Muscle of leg (tissue), 11 donors: ENCODE results near the gene TAS1R2. TPM values are rescaled to one million over a fixed set of nuclear protein-coding genes. Genes with fewer than 3 reads are reported as not detected.

Experiments
- DNase-seq: peaks from one replicate; pipeline ENCODE4 v3.0.0; 2013
- H3K27ac ChIP-seq: one replicate; pipeline ENCODE4 v1.5.1; 2013; ENCODE audit warnings: mild to moderate bottlenecking, low read length, control low read depth
- H3K27me3 ChIP-seq: one replicate; pipeline ENCODE4 v1.6.1; 2013; ENCODE audit warnings: low read length; ENCODE audit not compliant: control insufficient read depth, insufficient read depth
- H3K36me3 ChIP-seq: one replicate; pipeline ENCODE4 v1.6.1; 2013; ENCODE audit warnings: low read length; ENCODE audit not compliant: control insufficient read depth, insufficient read depth
- H3K4me1 ChIP-seq: one replicate; pipeline ENCODE4 v1.6.1; 2013; ENCODE audit warnings: low read length; ENCODE audit not compliant: control insufficient read depth, insufficient read depth
- H3K4me3 ChIP-seq: one replicate; pipeline ENCODE4 v1.5.1; 2013; ENCODE audit warnings: low read length, control low read depth
- H3K9me3 ChIP-seq: replicated peaks from 2 replicates; pipeline ENCODE4 v1.6.1; 2013; ENCODE audit warnings: low read depth, low read length; ENCODE audit not compliant: control insufficient read depth
- WGBS: methylation state at CpG from one replicate; pipeline ENCODE4 v1.1.5; 2013; ENCODE audit warnings: missing lambda C conversion rate; ENCODE audit not compliant: insufficient coverage; 5-methylcytosine and 5-hydroxymethylcytosine counted together
- polyA plus RNA-seq, 8 donors: library from polyadenylated mRNA; unstranded; fragments of 120-200 nt; gene quantifications; one replicate each; pipeline versions ENCODE4 v1.2.1 to v1.2.3, GENCODE V29; 2013; ENCODE audit warnings: inconsistent platforms in 1 of 8, low replicate concordance in 1 of 8; ENCODE audit not compliant: insufficient read length in 8 of 8, insufficient read depth in 1 of 8
- total RNA-seq: library from RNA; stranded (reverse); fragments of 120-200 nt; gene quantifications from one replicate; pipeline ENCODE4 v1.2.4, GENCODE V29; 2013

Gene TAS1R2
- total and polyA plus RNA-seq, 9 donors = not detected

DNA sequence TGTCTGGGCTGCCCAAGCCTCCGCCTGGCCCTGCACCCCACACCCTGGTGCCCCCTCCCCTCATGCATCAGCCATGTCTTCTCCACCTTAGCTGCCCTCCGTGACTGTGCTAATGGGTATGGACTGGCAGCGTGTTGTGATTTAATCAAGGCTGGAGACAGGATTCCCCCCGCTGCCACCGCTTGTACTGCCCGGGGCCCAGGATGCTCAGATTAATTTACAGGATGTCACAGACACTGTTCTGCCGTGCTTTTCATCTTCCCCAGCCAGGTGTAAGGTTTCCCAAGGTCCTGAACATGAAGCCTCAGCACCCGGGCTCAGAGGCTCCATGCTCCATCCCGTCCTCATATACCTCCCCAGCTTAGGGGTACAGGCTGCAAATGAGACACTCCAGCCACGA lies 66.3 kb downstream of the TAS1R2 start:
- no peaks in the 10 kb centered on the region for H3K36me3 ChIP-seq
- WGBS = 76% methylated on average over 7 of the region's 10 CpGs
- no peak for DNase-seq
- H3K27ac ChIP-seq = no peak overlapping the region
- H3K27me3 ChIP-seq = no peaks in the 10 kb centered on the region
- peaks cover 34% of the 10 kb centered on the region for H3K4me1 ChIP-seq
- H3K4me3 ChIP-seq = no peak overlapping the region
- peaks cover 3% of the 10 kb centered on the region for H3K9me3 ChIP-seq

DNA sequence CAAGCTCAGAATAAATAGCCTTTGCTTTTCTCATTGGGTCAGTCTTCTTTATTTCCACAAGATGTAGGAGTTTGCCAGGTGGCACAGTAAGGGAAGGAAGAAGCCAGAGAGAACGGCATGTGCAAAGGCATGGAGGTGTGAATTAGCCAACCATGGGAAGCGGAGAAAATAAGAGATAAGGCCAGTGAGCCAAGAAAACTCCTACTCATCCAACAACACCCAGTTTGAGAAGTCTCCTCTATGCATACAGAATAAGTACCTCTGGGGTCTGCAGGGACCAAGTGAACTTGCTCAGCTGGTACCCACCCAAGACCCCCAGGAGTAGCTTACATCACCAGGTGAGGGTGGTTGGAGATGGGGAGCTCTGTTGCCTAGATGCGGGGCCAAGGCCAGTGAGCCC lies 66.7 kb downstream of the TAS1R2 start:
- Histone ChIP-seq H3K27ac (no peak overlapping the region), H3K27me3 (no peaks in the 10 kb centered on the region), H3K36me3 (no peaks in the 10 kb centered on the region), H3K9me3 (peaks cover 3% of the 10 kb centered on the region), H3K4me3 (no peak overlapping the region), H3K4me1 (peaks cover 32% of the 10 kb centered on the region)
- no CpG with 5 or more reads among the region's 3 CpGs for WGBS
- DNase-seq = no peak

Other genes with a start within 250 kb of the TAS1R2 start
- 34.0 TPM for gene PAX7, start 228.8 kb downstream of the TAS1R2 start, total RNA-seq
- 10 to 100 TPM; 42.4 to 60.2 (median 47.6) TPM for gene PAX7, start 228.8 kb downstream of the TAS1R2 start, polyA plus RNA-seq
- 5.7 TPM for gene ALDH4A1, start 42.9 kb upstream of the TAS1R2 start, total RNA-seq
- 10 to 100 TPM; 10.5 to 17.0 (median 13.5) TPM for gene ALDH4A1, start 42.9 kb upstream of the TAS1R2 start, polyA plus RNA-seq
- gene IFFO2, start 97.0 kb upstream of the TAS1R2 start, total RNA-seq = 4.2 TPM
- gene IFFO2, start 97.0 kb upstream of the TAS1R2 start, polyA plus RNA-seq = 1 to 10 TPM; 5.4 to 7.6 (median 6.7) TPM